Gastroesophageal sphincter (tissue), 4 donors: ENCODE results near the gene KRTAP10-5. TPM values are rescaled to one million over a fixed set of nuclear protein-coding genes. Genes with fewer than 3 reads are reported as not detected.
"Not testable (repeated sequence)": the region's sequence is repeated elsewhere in the genome, so short reads cannot be mapped to it uniquely, and the experiment has no call there.

Experiments
- ATAC-seq: fragments of 150-250 bp; one replicate; pipeline ENCODE4 v1.9.1; 2016; ENCODE audit warnings: mild to moderate bottlenecking, moderate library complexity
- H3K27ac ChIP-seq, 4 donors: fragments of 200-600 bp; sonication (generic) in 3 of 4; 1 replicate in 3 of 4; 2 replicates in 1 of 4; pipeline ENCODE4 v1.5.1; 2016 to 2019
- H3K27me3 ChIP-seq: fragments of 200-600 bp; sonication (generic); one replicate; pipeline ENCODE4 v1.5.1; 2019
- H3K36me3 ChIP-seq, 2 donors: fragments of 200-600 bp; sonication (generic); one replicate each; pipeline ENCODE4 v1.5.1; 2019; ENCODE audit warnings: control low read depth in 1 of 2
- H3K4me1 ChIP-seq, 3 donors: fragments of 200-600 bp; sonication (generic); 1 replicate in 2 of 3; 2 replicates in 1 of 3; pipeline ENCODE4 v1.5.1; 2016 to 2019; ENCODE audit warnings: control low read depth in 2 of 3
- H3K4me3 ChIP-seq, 2 donors: fragments of 200-600 bp; sonication (generic); one replicate each; pipeline ENCODE4 v1.5.1; 2019; ENCODE audit warnings: mild to moderate bottlenecking in 1 of 2, moderate library complexity in 1 of 2
- H3K9me3 ChIP-seq, 3 donors: fragments of 200-600 bp; sonication (generic); one replicate each; pipeline ENCODE4 v1.5.1; 2017 to 2019; ENCODE audit warnings: control low read depth in 2 of 3
- CTCF ChIP-seq, 4 experiments: fragments of 200-600 bp in 2 of 4; fragments of 450-650 bp in 2 of 4; sonication (generic) in 1 of 4; IDR thresholded peaks; one replicate each; pipeline ENCODE4 v1.5.1; 2017 to 2019; ENCODE audit warnings: antibody characterized with exemption in 4 of 4, mild to moderate bottlenecking in 2 of 4, moderate library complexity in 2 of 4
- EP300 ChIP-seq: sonication (generic); formaldehyde crosslinking; IDR thresholded peaks from one replicate; pipeline ENCODE4 v1.6.1; 2017; ENCODE audit warnings: antibody characterized with exemption, mild to moderate bottlenecking
- POLR2A ChIP-seq, 2 donors: fragments of 450-650 bp; IDR thresholded peaks; one replicate each; pipeline ENCODE4 v1.6.1; 2017; ENCODE audit warnings: antibody characterized with exemption in 2 of 2, mild to moderate bottlenecking in 2 of 2, moderate library complexity in 1 of 2
- POLR2AphosphoS5 ChIP-seq: sonication (generic); formaldehyde crosslinking; IDR thresholded peaks from one replicate; pipeline ENCODE4 v1.6.1; 2017; ENCODE audit warnings: antibody characterized with exemption
- WGBS, 2 donors: methylation state at CpG; one replicate each; pipeline ENCODE4 v1.1.5; 2018; ENCODE audit warnings: low coverage in 1 of 2; 5-methylcytosine and 5-hydroxymethylcytosine counted together
- total RNA-seq, 4 donors: library from RNA; depleted of rRNA; stranded (reverse); fragments of >200 nt; gene quantifications; one replicate each; pipeline ENCODE4 v1.1.0, GENCODE V29; 2016

Gene KRTAP10-5
- total RNA-seq, 4 donors from 2014 or later = not detected

DNA sequence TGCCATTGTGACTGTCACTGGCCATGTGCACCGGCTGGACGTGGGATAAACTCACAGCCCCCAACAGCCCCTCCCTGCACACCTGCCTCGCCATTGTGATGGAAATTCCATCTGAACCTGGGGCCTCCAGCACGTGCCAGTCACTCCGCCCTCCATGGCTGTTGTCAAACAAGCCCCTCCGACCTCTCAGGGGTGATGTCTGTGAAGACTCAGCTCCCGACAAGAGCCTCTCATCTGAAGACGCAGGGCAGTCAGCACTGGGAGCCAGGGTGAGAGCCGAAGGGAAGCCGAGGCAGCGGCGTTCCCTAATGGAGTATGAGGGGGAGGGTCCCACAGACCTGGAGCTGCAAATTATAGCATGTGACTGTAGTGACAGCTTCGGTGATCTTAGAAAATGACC, 27.7 kb downstream of the KRTAP10-5 start:
- TF ChIP-seq EP300 (no peak), CTCF (IDR thresholded peaks at IDR 0.05) (no peak), POLR2AphosphoS5 (no peak), POLR2A (IDR thresholded peaks at IDR 0.05) (no peak)
- H3K27me3 ChIP-seq = peaks cover 80% of the 10 kb centered on the region
- H3K4me3 ChIP-seq = no peak overlapping the region
- no peak for ATAC-seq
- no peaks in the 10 kb centered on the region for H3K4me1 ChIP-seq
- peaks cover 0 to 10% (median 0%) of the 10 kb centered on the region in 3 donors for H3K9me3 ChIP-seq
- no peaks in the 10 kb centered on the region for H3K36me3 ChIP-seq
- WGBS, 2 donors = 77 to 83% methylated on average over 6 to 8 of the region's 13 CpGs
- no peak overlapping the region for H3K27ac ChIP-seq

DNA sequence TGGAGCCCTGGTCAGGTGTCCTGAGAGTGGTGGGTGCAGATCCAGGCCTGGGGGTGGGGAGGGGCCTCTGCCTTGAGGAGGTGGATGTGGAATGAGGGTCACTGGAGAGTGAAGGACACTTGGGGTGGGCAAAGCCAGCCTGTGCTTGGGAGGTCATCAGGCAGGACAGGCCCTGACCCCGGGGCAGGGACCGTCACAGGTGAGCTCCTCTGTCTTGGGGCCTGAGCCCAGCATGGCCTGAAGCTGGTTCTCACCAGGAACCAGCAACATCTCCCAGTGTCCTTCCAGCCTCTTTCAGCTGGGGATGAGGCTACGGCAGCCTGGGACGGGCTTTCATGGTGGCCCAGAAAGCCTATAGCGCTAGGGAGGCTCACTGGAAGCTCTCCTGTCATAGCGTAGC, 28.3 kb downstream of the KRTAP10-5 start:
- TF ChIP-seq POLR2AphosphoS5 (no peak), EP300 (no peak), POLR2A (IDR thresholded peaks at IDR 0.05) (no peak), CTCF (IDR thresholded peaks at IDR 0.05) (no peak)
- peaks cover 75% of the 10 kb centered on the region for H3K27me3 ChIP-seq
- ATAC-seq = no peak
- peaks cover 0 to 11% (median 0%) of the 10 kb centered on the region in 3 donors for H3K9me3 ChIP-seq
- H3K36me3 ChIP-seq = no peaks in the 10 kb centered on the region
- H3K27ac ChIP-seq = no peak overlapping the region
- H3K4me3 ChIP-seq = no peak overlapping the region
- H3K4me1 ChIP-seq = no peaks in the 10 kb centered on the region
- WGBS, 2 donors = no CpG with 5 or more reads among the region's 6 CpGs

GRCh38 chr21:44551340-44551961, 29.0 kb downstream of the KRTAP10-5 start, which contains the start of gene KRTAP10-2:
TSS of gene KRTAP10-2 (minus strand) at chr21:44551505. CDS start at chr21:44551458, 47 bp downstream.
- Histone ChIP-seq H3K36me3 (no peaks in the 10 kb centered on the region), H3K27ac (no peak within 1 kb of the TSS), H3K4me1 (no peaks in the 10 kb centered on the region), H3K9me3 (peaks cover 0 to 18% (median 0%) of the 10 kb centered on the region in 3 donors), H3K4me3 (no peak within 1 kb of the TSS), H3K27me3 (peaks cover 68% of the 10 kb centered on the region)
- WGBS, 2 donors = no CpG with 5 or more reads among the region's 17 CpGs
- no peak for ATAC-seq
- no peak for TF ChIP-seq EP300
- TF ChIP-seq POLR2A (IDR thresholded peaks at IDR 0.05) = no peak
- TF ChIP-seq CTCF (IDR thresholded peaks at IDR 0.05) = no peak

DNA sequence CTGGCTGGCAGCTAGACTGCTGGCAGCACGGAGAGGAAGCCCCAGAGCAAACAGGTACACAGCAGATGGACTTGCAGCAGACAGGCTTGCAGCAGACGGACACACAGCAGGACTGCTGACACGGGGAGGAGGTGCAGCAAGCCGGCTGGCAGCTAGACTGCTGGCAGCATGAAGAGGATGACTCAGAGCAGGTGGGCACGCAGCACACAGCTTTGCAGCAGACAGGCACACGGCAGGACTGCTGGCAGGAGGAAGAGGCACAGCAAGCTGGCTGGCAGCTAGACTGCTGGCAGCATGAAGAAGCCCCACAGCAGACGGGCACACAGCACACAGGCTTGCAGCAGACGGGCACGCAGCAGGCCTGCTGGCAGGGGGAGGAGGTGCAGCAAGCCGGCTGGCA, 29.6 kb downstream of the KRTAP10-5 start:
- Histone ChIP-seq H3K36me3 (no peaks in the 10 kb centered on the region), H3K27me3 (peaks cover 62% of the 10 kb centered on the region)

GRCh38 chr21:44550285-44550684, 30.1 kb downstream of the KRTAP10-5 start:
- WGBS, 2 donors = no CpG with 5 or more reads among the region's 17 CpGs
- Histone ChIP-seq H3K9me3 (peaks cover 0 to 26% (median 0%) of the 10 kb centered on the region in 3 donors), H3K27me3 (peaks cover 57% of the 10 kb centered on the region)
- not testable (repeated sequence) for ATAC-seq, H3K36me3 ChIP-seq, H3K4me3 ChIP-seq, H3K27ac ChIP-seq, H3K4me1 ChIP-seq

More for the DNA sequence above, 29.6 kb downstream of the KRTAP10-5 start:
- TF ChIP-seq POLR2AphosphoS5 = no peak
- no peak for TF ChIP-seq POLR2A (IDR thresholded peaks at IDR 0.05)
- no peak for TF ChIP-seq CTCF (IDR thresholded peaks at IDR 0.05)
- TF ChIP-seq EP300 = no peak
- ATAC-seq = no peak
- no peaks in the 10 kb centered on the region for H3K4me1 ChIP-seq
- WGBS, 2 donors = 46% methylated on average over 4 of the region's 10 CpGs; no CpG with 5 or more reads in 1 of the 2 donors
- H3K4me3 ChIP-seq = no peak overlapping the region
- peaks cover 0 to 25% (median 0%) of the 10 kb centered on the region in 3 donors for H3K9me3 ChIP-seq
- no peak overlapping the region for H3K27ac ChIP-seq
